Central memory CD4-positive, alpha-beta T cell (primary cell): Measurements from ENCODE around the gene P2RX6.
"Not testable (repeated sequence)": the region's sequence is repeated elsewhere in the genome, so short reads cannot be mapped to it uniquely, and the experiment has no call there.

Experiments
- DNase-seq: peaks from one replicate; pipeline ENCODE4 v3.0.0; 2022
- total RNA-seq, 3 experiments: gene quantifications; one replicate each; lab custom pipeline; 2026; lab: John Stamatoyannopoulos, UW

The P2RX6 gene
- 0 to 0.22 (median 0) reads per million in 3 experiments for total RNA-seq

DNA sequence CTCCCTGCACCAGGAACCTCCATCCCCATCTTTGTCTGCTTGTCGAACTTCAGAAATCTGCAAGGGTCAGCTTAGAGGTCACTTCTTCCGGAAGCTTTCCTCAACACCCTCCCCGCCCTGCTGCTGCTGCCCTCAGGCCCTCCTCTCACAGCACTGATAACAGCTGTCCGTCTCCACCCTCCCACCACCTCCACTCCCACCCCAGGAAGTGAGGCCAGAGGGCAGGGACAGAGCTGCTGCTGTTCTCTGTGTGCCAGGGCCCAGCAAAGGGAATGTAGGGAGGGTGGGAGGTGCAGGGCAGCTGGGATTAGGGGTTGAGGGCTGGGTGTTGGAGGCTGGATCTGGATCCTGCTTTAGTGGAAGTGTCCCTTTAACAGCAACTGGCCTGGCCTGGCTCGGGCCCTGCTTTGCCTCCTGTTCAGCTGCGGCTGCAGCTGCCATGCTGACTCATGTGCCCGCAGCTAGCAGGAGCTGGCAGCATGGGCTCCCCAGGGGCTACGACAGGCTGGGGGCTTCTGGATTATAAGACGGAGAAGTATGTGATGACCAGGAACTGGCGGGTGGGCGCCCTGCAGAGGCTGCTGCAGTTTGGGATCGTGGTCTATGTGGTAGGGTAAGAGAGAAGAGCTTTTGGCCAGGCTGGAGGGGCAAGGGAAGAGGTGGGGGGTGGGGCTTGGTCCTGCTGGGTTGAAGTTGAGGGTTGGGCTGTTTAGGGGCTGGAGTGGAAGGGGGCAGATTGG is at the start of gene P2RX6:
Gene P2RX6, plus strand, starts transcription at position 440 of the 740 bp plus-strand sequence. Its CDS starts 10 bp downstream, at position 450.
- no peak for DNase-seq

DNA sequence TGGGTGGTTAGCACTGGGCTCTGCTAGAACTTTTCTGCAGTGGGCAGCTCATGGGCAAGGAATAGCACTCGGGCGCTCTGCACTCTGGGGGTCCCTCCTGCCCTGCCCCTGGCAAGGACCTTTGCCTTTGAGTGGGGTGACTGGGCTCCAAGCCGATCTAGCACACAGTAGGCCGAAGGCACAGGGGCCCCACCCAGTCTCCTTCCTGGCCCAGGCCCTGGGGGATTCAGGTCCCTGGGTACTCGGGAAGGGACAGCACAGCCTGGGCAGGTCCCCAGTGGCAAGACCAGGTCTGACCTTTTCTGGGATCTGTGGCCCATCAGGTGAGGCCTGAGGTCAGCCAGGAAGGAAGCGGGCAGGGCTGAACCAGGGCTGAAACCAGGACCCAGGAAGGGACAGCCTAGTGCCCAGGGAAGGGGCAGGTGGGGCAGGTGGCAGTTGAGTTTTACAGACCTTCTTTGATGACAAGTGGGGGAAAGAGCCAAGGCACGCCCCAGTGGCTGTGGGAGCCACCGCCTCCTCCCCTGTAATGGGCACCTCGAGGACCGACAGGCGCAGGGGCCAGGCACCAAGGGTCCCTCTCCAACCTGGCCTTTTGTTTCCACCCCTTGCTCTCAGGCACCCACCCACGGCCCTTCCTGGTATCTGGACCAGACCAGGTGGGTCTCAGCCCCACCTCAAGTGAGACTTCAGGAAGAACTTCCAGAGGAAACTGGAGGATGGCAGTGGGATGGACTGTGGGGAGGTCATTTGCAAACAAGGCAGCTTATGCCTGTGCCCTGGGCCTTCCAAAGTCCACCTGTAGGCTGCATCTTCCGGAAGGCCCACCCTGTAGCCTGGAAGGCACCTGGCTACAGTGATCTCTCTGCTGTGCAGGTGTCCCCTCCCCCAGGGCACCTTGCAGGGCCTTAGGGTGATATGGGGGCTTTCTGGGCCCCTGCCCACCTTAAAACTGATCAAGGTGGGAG is 48.8 kb upstream of the P2RX6 start:
- DNase-seq: no peak

DNA sequence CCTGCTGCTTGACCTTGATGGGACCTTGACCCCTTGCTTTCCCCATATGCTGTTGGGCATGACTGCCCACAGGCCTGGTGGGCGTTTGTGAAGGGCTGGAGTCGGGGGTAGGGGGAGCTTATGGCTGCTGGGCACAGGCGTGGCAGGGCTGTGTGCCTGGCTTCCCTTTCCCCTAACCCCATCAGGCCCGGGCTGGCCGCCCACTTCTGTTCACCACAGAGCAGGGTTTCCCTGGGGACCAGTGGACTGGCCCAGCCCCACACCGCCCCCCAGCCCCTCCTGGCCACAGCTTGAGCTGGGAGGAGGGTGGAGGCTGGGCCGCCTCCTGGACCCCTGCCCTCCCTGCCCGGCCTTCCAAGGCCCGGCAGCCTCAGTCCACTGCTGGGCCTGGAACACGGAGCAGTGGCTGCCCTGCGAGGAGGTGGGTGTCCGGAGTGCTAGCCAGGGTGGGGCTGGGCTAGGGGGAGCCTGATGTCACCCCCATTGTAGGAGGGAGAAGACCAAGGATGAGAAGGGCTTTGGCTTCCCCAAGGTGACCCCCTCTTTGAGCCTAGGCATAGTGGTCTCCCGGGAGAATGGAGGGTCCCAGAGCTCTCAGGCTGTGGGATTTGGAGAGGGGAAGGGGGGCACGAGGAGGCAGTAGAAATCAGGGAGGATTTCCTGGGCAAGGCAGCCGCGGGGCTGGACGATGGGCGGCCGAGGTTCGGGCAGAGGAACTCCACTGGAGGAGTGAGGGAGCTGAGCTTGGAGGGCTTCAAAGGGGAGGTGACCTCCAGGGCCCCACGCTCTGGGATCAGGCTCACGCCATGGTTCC is 47.9 kb upstream of the P2RX6 start, which contains the start of gene AIFM3:
Gene AIFM3, plus strand, starts transcription at position 373 of the 814 bp plus-strand sequence. CDS start 690 bp downstream, outside the sequence.
- no peak for DNase-seq

DNA sequence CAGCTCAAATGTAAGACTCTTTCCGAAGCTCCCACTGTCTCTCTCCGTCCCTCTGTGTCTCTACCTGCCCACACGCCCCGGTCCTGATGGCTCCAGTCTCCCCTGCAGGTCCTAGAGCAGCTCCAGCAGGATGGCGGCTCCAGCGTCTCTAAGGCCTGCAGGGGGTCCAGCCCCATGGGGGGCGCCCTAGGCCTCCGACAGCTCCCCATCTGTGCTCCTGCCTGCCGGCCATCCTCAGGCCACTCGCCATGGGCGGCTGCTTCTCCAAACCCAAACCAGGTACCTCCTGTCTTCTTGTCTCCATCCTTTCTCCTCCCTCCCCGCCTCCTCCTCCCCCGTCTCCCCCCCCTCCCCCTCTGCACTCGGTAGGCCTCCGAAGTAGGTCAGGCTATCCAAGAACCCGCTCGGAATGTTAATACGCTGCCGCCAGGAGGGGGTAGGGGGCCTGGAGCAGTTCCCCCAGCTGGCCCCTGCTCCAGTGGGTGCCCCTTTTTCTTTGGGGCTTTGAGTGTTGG is 47.2 kb upstream of the P2RX6 start:
- no peak for DNase-seq

DNA sequence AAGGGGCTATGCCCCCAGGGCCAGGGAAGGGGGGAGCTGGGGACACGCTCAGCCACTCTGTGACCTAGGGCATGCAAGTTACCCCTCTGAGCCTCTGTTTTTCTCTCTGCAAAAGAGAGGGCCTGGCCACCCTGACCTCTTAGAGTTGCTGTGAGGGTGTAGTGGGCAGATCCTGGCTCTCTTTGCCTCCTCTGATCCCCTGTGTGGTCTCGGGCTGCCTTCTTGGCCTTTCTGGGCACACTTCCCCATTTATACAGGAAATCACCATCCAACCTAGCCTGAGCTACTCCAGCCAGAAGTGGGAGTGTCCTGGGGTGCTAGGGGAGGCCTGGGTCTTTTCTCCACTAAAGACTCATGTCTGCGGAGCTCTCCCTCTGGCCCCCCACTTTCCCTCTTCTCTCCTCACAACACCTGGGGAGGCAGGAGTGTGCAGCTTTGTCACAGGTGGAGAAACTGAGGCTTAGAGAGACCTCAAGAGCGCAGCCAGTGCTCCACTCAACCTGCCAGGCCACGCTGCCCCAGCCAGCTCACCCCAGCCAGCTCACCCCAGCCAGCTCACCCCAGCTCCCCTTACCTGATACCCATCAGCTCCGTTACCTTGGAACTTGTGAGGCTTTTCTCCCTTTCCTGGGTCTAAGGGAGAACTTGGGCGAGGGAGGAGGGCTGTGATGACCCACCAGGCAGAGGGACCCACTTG is 46.5 kb upstream of the P2RX6 start:
- no peak for DNase-seq

DNA sequence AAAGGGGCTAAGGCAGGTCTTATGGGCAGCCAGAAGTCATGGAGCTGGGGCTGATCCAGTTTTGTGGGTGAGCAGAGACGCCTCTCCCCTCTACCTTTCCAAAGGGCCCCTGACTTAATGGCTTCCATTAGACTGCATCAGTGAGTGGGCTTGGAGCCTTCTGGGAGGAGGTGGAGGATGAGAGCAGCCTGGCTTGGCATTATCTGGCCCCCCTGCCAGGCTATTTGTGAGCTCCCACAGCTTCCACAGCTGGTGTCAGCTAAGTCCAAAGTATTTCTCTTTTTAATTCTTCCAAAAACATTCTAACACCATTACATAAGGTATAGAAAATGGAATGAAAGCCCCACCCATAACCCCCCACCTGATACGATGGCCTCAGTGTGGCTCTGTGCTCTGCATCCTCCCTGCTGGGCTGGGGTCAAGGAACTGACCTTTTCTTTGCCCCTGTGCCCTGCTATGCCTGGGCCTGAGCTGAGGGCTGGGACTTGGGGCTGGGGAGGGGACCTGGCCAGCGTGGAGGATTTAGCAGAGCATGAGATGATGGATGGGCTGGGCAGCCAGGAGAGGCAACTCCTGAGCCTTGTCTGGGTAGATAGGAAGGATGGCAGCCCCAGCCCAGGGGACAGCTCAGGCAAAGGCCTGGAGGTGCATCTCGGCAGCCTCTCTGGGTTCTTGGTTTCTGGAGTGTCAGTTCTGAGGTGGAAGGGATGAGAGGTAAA is 43.9 kb upstream of the P2RX6 start:
- no peak for DNase-seq

DNA sequence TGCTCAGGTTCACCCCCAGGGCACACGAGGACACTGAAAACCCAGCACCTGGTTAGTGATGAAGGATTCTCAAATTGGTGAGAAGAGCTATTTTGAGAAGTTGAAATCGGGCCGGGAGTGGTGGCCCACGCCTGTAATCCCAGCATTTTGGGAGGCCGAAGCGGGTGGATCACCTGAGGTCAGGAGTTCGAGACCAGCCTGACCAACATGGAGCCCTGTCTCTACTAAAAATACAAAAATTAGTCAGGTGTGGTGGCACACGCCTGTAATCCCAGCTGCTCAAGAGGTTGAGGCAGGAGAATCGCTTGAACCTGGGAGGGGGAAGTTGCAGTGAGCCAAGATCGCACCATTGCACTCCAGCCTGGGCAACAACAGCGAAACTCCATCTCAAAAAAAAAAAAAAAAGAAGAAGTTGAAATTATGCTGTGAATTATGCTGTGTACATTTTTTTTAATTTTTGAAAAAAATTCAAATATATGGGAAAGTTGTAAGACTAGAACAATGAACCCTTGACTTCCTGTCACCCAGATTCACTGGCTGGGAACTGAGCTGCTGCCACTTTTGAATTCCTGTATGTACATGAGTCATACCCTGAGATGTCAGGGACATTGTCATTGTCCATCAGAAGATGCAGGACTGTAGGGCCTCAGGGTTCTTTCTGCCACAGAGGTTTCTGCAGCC is 42.8 kb upstream of the P2RX6 start:
- DNase-seq: not testable (repeated sequence)

DNA sequence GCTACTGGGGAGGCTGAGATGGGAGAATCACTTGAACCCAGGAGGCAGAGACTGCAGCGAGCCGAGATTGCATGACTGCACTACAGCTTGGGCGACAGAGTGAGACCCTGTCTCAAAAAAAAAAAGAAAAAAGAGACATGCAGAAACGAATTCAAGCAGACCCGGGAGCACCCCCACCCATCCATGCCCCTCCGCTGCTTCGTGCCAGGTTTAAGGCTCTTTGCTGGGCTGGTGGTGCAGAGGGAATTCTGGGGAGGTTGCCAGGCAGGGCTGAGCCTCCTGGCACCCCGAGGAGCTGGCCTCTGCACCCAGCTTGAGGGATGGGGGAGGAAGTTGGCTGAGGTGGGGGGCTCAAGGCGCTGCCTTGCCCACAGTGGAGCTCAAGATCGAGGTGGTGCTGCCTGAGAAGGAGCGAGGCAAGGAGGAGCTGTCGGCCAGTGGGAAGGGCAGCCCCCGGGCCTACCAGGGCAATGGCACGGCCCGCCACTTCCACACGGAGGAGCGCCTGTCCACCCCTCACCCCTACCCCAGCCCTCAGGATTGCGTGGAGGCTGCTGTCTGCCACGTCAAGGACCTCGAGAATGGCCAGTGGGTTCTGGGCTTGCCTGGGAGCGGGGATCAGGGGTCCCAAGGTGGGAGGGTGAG is 41.9 kb upstream of the P2RX6 start:
- DNase-seq: no peak

DNA sequence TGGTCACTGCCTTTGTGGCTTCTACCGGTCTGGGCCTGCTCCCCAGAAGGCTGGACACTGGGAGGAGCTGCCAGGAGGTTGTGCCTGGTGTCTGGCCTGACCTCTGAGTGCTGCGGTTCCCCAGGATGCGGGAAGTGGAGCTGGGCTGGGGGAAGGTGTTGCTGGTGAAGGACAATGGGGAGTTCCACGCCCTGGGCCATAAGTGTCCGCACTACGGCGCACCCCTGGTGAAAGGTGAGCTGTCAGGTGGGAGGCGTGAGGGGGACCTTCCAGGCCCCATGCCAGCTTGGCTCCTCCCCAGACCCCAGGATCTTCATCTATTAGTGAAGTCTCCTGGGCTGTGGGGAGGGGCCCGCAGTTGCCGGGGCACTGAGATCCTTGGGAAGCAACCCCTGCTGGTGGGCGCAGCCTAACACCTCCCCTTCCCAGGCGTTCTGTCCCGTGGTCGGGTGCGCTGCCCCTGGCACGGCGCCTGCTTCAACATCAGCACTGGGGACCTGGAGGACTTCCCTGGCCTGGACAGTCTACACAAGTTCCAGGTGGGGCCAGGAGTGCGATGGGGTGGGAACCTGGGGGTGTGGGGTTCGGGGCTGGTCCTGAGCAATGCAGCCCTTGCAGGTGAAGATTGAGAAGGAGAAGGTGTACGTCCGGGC is 41.2 kb upstream of the P2RX6 start:
- no peak for DNase-seq

DNA sequence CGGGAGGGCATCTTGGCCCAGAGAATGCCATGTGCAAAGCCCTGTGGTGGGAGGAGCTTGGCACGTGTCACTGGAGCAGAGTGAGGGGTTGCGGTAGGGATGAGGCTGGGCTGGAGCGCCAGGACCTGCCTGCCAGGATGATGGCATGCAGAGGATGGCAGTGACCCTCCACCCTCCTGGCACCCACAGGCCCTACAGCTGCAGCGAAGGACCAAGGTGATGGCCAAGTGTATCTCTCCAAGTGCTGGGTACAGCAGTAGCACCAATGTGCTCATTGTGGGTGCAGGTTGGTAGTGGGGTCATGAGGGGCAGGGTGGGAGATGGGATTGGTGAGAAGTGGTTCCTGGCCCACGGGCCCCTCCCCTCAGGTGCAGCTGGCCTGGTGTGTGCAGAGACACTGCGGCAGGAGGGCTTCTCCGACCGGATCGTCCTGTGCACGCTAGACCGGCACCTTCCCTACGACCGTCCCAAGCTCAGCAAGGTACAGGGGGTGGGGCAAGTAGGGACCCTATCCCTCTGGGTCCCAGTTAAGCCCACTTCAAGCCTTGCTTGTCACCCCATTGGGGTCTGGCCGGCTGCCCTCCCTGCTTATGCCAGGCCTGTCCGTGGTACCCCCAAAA is 40.5 kb upstream of the P2RX6 start:
- no peak for DNase-seq

DNA sequence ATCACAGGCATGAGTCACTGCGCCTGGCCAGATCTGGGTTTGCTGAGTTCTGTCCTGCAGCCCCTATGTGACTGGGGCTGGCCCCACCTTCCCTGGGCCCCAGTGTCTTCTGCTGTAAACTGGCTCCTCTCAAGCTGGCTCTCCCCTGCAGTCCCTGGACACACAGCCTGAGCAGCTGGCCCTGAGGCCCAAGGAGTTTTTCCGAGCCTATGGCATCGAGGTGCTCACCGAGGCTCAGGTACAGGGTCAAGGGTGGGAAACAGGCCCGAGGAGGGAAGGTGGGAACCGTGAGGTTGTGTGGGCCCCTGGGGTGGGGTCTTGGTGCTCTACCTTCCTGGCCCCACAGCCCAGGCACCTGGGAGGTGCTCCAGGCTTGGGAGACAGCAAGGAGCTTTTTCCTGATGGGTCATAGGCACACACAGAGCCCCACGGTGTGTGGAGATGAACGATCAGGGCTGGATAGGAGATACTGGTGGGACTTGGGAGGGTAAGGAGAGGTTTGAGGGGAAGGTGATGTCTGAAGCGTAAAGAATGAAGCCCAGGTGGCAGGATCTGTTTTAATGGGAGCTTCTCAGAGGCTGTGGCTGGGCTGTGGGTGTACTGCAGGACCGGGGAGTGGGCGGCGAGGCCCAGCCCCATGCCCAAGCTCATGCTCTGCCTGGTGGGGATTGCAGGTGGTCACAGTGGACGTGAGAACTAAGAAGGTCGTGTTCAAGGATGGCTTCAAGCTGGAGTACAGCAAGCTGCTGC is 39.2 kb upstream of the P2RX6 start:
- no peak for DNase-seq

DNA sequence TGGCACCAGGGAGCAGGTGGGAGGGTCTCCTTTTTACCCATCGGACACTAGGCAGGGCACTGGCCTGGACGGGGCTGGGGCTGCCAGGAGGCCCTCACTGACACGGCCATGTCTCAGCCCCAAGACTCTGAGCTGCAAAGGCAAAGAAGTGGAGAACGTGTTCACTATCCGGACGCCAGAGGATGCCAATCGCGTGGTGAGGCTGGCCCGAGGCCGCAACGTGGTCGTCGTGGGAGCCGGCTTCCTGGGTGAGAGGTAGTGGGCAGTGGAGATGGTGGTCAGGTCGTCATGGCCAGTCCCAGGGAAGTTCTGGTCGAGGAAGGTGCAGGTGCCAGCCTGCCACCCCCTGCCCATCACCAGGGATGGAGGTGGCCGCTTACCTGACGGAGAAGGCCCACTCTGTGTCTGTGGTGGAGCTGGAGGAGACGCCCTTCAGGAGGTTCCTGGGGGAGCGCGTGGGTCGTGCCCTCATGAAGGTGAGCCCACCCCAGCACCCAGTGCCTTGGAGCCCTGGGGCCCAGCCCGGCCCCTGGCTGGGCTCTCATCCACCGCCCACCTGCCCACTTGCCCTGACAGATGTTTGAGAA is 38.6 kb upstream of the P2RX6 start:
- no peak for DNase-seq

DNA sequence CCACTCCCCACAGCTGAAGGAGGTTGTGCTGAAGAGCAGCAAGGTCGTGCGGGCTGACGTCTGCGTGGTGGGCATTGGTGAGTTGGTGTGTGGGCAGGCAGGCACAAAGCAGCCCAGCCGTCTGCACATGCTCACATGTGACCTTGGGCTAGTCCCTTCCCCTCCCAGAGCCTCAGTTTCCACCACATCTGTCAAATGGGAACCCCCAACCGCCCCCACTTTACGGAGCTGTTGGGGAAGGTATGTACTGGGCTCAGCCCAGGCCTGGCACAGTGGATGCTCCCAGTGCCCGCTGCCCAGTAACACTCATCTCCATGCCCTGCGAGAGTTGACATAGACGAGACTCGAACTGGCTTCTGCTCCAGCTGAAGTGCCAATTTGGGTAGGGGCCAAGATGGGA is 37.9 kb upstream of the P2RX6 start:
- no peak for DNase-seq

DNA sequence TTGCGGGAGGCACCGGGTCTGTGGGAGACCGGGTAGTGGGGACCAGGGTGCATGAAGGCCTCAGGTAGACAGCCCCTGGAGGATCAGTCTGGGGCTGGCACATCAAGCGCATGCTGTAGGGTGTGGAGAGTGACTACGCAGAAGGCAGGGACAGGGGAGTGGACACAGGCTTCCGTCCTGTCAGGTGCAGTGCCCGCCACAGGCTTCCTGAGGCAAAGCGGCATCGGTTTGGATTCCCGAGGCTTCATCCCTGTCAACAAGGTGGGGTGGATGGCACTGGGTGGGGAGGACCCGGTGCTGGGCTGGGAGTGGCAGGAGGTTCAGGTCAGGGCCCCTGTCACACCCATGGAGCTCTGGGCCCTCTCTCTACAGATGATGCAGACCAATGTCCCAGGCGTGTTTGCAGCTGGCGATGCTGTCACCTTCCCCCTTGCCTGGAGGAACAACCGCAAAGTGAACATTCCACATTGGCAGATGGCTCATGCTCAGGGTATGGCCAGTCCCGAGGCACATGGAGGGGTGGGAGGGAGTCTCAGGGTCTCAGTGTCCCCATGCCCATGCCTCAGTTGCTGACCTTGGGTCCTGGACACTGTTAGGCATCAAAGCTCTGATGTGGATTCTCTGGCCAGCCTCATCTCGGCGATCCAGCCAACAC is 37.3 kb upstream of the P2RX6 start:
- DNase-seq: no peak

DNA sequence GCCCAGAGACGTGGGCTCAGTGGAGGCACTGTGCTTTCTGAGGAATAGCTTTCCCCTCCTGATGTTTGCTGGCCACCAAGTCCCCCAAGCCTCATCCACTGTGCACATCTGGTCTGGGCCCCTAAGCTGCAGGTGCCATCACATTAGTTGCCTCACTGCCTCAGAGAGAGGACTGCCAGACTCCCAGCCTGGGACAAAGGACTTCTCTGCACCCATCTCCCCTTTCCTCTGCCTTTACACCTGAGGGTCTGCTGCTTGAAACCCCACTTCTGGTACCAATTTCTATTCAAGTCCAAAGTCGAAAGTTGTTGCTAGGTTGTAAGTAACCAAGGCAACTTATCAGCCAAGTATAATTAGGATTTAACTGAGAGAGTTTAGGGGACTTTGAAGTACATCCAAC is 36.5 kb upstream of the P2RX6 start:
- DNase-seq: no peak

DNA sequence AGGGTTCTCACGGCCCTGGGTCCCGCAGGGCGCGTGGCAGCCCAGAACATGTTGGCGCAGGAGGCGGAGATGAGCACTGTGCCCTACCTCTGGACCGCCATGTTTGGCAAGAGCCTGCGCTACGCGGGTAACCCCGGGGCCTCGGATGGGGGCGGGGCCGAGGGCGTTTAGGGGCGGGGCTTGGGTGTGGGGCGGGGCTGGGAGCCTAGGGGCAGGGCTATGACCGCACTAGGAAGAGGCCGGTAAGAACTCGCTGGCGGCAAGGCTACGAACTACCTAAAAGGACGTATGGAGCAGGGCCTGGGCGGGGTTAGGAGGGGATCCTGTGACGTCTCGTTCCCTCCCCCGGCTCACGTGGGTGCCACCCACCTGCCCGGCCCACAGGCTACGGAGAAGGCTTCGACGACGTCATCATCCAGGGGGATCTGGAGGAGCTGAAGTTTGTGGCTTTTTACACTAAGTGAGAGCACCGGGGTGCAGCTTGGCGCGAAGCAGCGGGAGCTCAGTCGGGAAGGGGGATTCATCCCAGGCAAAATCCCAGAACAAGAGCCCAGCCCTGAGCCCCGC is 35.6 kb upstream of the P2RX6 start:
- DNase-seq: peak; percentile 61

DNA sequence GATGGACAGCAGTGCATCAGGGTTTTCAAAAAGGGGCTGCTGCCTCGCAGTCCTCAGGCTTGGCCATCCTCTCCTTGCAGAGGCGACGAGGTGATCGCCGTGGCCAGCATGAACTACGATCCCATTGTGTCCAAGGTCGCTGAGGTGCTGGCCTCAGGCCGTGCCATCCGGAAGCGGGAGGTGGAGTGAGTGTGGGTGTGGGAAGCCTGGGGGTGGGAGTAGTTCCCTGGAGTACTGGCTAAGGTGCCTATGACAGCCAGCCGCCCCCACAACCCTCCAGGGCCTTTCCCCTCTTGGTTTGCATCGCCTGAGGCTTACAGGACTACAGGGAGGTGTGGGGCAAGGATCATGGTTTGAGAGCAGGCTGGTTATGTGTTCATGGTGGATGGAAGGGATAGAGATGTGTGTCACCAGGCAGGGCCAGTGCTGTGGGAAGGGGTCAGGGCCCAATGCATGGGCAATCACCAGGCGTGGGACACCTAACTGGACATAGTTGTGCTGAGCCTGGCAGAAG is 35.0 kb upstream of the P2RX6 start:
- no peak for DNase-seq
